GM18858 (cell line): ENCODE results near the gene HOXD3.

Source experiments
- ATAC-seq: cut with Tn5 transposase; IDR thresholded peaks from one replicate; pipeline ENCODE4 v1.9.1; 2021; ENCODE audit not compliant: unreplicated experiment

Gene HOXD3

DNA sequence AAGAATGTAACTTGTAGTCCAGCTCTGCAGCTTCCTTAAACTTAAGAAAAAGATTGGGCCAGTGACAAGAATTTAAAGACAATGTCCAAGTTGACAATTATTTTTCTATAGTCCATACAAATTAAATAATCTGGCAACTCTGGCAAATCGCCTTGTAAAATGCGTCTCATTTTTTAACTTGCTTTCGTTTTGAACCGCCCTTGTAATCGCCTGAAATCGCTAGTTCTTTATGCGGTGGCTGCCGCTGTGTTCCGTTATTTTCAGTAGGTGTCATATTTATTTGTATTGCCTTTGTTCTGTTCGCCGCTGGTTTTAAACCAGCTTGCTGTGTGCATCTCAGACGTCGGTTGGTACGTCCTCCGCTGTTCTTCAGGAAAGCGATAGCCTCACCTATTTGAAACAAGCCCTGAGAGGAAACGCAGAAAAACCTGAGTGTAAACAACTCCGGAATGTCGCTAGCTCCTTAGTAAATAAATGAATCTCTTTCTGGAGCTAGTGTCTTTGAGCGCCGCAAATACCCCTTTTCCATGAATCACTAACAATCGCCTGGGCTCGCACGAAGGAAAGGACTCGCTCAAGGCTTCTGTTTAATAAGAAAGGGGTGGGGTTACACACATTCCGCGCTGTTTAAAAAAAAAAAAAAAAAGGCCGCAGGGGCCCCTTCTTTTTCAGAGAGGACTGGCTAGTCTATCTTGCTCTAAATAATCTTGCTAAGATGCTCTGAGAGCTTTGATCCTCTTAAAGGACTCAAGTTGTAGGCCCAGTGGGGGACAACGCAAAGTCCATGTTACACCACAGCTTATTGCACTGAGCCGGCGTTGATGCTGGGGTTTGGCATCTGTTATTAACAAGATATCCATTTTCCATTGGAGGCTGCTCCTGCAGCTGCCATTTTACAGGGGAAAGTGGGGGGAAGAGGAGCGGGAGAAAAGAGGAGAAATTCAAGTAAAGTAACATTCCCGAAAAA is 24.6 kb upstream of the HOXD3 start:
- no peak for ATAC-seq

DNA sequence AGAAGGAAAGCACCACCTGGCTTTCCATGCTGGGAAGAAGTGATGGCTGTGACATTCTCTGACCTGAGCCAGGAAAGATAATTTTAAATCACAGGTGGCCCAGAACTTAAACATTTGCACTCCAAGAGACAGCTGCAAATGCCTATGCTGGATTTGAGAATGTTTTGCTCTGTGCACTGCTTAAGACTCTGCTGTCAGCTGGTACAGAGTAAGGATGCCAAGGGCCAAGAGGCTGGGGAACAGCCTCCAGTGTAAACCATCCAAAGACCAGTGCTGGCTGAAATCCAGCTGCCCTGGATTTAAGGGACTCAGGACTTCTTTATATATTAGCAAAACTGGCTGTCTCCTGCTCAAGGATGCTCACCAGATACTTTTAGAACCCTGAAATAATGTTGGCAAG is 23.7 kb upstream of the HOXD3 start:
- no peak for ATAC-seq

DNA sequence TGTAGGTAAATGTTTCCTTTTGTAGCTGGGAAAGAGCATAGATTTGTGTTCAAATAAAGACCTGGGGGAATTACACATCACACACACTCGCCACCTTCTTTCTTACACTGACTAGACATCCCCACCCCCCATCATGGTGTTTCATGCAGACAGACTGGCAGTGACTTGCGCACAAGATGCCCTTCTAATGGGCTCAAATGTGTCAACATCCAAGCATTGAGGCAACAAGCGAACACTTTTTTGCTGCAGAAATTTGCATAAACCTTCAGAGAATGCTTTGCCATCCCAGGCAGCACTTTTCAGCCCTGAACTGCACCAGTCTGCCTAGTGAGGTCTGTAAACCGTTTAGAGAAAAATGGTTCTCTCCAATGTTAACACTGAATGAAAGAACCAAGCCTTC is 23.1 kb upstream of the HOXD3 start:
- no peak for ATAC-seq

DNA sequence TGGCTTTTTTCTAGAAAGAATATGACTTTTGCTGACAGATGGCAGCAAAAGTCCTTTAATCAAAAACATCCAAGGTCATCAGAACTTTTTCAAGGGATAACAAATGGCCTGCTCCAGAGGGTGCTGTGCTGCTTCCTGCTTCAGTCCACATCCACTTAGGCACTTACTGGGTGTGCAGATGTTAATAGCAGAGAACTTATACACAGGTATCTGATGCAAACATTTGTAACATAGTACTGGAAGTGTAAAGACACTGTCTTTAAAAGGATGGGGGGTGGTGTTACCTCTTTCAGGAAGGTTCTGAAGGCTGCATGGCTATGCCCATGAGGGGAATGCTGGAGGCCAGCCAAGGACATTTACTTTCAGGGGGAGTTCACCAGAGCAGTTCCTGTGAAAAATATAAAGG is 22.1 kb upstream of the HOXD3 start:
- no peak for ATAC-seq

DNA sequence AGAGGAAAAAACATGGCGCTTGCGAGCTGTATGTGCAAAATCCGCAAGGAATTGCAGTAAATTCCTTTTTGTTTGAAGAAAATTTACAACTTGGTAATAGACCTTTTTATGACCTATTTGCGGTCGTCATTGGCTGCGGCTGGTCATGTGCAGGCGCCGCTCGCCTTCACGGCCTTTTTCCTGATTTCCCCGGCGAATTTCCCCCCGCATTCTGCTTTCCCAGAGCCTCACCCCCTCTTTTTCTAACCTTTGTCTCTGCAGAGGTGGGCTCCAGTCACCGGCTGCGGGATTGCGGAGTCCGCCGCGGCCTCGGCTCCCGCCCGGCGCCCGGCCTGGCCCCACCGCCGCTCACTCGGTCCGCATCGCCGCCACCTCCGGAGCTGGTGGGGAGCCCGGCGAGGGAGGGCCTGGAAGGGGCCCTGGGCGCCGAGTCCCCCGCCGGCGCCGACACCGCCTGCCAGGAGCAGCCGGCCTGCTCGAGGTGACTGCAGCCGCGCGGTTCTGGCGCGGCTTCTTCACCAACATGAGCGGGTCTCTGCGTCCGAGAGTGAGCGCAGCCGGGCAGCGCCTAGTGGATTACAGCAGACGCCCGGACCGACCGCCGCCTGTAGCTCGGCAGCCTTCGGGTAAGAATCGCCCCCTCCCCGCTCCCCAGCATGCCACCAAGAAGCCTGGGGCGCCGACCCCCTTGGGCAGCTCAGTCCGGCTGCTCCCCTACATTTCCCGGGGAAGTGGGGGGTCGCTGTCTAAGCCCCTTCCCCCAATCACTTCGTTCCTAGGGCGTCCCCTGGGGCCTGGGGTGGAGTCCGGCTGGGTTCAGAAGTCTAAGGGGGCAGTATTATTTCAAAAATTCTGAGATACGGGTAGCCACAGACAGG is 20.5 kb upstream of the HOXD3 start:
- ATAC-seq: no peak

DNA sequence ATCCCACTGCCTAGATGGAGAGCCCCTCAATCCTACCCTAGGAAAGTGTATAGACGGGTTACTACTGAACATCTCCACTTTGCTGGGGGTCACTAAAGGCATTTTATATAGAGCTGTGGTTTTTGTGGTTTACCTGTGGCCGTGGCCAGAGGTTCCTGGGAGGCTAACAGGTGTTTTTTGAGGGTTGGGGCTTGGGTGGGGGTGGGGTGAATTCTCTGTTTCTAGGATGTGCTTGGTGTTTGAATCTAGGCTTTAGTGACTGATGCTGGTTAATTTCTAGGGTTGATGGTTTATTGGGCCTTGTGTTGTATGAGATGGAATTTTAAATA is 19.9 kb upstream of the HOXD3 start:
- ATAC-seq: no peak

DNA sequence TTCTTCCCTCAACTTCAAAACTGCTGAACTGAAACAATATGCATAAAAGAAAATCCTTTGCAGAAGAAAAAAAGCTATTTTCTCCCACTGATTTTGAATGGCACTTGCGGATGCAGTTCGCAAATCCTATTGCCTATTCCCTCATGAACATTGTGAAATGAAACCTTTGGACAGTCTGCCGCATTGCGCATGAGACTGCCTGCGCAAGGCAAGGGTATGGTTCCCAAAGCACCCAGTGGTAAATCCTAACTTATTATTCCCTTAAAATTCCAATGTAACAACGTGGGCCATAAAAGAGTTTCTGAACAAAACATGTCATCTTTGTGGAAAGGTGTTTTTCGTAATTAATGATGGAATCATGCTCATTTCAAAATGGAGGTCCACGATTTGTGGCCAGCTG is 19.2 kb upstream of the HOXD3 start:
- no peak for ATAC-seq

DNA sequence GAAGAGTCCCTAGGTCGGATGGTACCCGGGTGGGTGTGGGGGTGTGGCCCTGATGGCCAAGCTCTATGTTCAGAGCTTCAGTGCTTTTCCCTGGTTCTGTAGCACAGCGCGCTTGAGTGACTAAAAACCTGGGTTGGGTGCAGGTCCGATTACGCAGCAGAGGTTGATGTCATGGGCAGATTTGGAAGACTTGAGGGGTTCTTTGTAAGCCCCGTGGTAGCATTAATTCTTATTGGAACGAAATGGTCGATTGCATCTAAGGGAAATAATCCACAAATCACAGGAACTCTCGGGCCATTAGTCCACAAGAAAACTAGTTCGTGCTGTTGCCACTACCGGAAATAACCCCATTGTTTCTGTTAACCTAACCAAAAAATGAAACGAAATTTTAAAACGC is 18.6 kb upstream of the HOXD3 start:
- no peak for ATAC-seq

DNA sequence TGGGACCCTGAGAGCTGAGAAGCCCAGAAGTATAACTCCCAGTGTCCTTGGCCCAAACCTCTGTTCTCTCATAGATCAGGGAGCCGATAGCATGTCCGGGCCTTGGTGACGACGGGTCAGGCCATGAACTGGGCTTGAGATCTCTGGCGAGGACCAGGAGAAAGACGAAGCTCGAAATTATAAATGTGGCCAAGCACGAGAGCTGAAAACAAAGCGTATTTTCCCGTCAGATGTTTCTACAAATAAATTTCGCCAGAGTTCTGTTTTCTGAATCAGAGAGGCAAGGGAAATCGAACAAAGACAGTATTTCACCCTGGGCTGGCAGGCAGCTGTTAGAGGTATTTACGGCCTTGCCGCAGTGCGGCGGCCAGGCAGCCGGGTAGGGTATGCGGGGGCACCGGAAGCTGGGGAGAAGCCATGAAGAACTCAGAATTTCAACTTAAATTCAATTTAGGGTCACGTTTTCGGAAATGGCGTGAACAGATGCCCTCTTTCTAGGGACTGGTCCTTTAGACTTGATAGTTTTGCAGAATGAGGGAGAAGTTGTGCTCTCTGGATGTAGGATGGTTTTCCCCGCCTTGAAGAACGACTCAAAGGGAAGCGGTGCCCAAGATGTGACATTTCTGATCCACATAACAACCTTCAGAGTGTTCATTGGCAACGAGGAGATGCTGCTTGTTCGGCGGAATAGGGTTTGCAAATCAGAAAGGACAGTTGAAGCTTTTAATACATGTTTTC is 18.0 kb upstream of the HOXD3 start:
- ATAC-seq: no peak

DNA sequence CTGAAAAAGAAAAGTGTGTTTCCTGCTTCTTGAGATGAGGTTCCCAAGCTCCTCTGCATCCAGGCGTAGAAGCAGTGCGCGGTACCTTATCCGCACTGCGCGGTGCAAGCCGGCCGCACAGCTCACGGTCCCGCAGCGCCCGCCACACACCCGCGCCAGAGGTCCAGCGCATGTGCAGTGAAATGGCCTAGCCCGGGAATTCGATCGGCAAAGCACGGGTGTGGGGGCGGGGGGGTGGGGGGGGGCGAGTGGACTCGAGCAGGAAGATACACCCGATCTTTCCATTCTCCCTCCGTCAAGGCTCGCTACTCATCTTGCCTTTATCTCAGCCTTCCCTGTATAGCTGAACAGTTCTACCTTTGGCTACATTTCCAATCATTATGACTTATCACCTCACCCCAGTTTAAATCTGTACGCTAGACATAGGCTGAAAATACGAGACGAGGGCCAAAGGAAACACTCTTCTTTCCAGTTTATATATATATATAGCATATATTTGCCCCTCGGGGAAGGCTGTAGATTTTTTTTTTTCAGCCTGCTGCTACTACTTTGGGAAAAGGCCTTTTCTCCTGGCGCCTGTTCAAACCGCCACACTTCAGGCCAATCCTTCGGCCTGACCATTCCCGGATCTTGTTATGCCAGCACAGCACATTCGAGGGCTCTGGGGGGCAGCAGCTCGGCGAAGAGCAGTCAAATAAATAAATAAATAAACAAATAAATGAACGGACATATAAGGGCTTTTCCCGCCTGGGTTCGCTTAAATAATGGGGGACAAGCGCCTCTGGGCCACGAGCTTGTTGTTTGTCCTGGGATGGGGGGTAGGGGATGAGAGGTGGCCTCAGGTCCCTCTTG is 17.2 kb upstream of the HOXD3 start:
- ATAC-seq: no peak

DNA sequence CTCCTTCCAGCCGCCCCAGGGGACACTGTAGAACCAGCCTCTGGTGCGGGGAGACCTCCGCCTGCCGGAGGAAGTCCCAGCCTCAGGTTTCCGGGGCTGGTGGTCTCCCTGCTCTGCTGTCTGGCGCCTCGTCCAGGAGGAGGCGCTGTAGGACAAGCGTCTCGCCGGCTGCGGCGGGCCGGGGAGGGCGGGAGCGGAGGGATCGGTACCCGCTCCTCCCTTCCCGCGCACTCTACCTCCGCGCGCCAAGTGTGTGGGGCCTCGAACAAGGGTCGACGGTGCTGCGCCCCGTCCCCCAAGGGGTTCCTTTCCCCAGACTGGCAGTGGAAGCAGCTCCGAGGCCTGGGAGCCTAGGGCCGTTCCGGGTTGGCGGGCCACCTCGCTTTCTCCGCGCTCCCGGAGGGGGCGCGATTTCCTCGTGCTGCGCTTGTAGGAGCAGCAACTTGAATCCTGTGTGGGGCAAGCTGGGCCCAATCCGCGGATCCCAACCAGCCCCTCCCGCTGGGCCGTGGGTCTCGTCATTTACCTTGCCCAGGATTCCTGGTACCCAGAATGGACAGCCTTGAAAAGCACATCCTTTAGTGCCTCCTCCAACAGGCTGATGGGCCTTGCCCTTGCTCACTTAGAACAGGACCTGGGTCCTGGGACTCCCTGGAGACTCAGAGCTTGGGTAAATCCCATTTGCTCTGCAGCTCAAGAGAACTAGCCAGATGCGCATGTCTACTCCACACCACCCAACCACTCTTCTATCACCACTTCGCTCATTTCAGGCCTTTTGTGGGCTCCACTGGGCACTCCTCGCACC is 16.4 kb upstream of the HOXD3 start:
- ATAC-seq: peak; percentile 83

DNA sequence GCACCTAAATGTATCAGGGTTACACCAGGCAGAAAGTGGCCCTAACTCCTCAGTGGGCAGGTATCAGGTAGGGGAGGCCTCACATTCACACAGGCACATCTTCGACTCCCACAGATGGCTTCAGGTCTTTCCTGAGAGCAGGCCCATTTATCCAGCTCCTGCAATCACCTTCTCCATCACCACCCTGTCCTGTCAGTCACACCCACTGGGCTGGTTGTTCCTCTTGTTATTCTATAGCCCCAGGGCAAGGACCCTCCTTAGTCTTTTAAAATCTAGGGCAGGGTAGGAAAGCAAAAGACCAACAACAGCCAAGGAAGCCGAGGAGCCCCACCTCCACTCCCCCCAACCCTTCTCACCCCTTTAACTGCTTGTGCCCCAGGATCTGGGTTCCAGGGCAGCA is 14.8 kb upstream of the HOXD3 start:
- no peak for ATAC-seq

DNA sequence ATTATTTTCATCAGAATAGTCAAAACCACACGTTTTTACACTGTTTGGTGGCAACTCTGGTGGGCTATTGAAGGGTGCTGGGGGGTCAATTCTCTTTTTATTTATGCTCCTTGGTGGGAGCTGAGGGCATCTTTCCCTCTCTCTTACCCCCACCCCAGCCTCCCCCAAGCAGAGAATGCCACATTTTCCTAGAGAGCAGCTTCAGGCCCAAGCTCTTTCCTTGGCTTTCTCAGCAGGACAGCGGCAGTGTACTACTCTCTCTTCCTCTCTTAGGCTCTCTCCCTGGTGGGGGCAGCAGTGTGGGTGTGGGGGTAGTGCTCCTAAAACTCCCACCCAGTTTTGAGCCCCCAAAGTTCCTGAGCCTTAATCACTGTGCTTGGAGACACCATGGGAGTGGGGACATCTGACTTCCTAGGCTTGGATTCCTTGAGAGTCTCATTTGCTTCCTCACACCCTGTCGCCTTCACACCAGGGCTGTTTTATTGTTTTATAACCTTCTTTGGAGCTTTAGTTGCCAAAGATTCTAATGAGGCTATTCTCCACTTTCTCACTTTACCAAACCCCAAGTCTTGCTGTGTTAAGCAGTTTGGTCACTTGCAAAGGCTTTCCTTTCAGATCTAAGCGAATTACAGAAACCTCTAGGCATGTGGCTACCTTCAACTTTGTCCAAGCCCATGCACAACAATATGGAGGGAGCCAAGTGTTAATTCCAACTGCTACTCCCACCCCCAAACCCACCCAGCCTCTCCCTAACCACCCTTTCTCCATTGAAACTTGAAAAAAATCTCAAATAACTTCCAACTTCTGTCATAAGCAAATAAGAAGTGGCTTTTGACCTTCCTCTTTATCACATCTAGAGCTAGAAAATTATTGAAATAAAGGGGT is 11.8 kb upstream of the HOXD3 start:
- ATAC-seq: no peak

DNA sequence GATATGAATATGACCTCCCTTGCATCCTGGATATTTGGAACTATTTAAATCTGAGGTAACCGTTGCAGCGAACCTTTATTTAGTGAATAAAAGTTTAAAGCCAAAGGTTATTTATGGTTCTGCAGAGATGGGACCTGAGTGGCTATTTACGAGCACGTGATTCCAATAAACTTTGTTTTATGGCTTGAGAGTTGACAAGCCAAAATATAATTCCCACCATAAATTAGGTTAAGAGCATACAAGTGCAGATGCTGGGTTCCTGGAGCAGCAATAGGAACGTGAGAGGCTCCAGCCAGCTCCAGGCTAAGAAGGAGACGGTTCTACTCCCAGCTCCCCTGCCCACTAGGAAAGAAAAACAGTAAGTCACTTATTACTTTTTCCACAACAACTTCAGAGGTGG is 11.0 kb upstream of the HOXD3 start:
- ATAC-seq: no peak

DNA sequence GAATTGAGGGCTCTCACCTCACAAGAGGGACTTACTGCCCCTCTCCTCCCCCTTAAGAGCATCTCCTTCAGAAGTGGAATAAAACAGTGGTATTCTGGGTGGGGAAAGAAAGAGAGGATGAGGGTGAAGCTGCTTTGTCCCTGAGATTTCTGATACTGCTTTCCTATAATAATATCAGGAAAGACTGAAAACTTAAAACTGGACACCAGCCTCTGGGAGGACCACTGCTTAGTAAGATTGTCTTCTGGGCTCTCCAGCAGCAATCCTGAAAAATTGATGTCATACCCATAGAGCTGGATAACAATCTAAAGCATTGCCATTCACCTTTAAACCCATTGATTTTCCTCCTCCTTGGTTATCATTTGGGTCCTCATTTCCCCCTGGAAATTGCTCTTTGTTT is 10.5 kb upstream of the HOXD3 start:
- no peak for ATAC-seq

DNA sequence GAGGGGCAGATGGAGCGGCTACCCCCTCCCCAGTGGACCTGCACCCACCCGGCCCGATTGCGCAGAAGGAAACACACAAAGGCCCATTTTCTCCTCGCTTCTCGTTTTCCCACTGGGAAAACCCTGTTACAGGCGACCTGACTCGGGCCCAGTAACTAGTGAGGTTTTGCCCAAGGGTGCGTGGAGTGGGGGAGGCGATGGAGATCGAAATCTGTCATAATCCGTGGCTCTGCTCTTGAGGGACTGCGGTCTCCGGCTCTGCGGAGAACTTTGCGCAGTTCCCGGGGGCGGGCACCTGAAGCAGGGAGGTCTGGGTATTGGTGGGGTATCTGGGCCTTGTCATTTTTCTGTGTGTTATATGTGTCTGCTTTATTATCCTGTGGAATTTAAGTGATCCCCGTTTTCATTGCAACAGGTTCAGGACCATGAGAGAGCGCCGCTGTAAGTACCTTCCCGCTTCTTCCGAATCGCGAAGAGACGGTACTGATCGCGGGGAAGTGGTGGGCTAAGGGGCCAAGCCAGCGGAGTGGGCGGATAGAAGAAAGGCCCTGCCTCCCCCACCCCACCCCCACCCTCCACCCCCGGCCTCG is 9.8 kb upstream of the HOXD3 start:
- no peak for ATAC-seq

DNA sequence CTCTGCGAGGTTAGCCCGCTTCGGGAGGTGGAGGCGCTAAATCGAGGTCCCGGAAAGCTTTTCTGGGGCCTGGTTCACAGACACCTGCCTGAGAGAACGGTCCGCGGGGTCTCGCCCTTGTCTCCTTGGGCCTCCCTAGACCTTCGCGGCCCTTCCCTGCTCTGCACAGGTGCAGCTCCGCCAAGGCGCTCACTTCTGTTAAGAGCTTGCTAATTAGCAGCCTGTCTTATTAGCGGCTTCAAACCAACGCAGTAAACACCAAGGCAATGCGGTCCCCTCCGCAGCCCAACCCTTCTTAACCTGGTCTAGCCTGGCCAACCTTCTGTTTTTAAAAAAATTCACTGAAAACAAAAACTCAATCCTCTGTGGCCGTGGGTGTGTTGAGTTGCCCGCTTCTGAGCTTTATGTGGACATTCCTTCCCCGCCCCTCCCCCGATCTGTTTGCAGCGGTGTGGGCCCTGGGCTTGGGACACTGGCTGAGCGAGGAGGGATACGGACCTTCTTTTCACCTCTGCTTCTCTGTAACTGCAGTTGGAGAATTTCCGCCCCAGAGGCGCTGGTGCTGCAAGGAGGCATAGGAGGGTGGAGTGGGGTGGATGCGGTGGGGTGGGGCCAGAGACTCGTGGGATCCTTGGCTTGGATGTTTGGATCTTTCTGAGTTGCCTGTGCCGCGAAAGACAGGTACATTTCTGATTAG is 9.2 kb upstream of the HOXD3 start:
- ATAC-seq: no peak
